Ovary (tissue), 3 donors: ENCODE results near the gene MARS2.

ENCODE experiments used
- CTCF ChIP-seq, 3 donors: fragments of 450-650 bp in 2 of 3; fragments of 200-600 bp in 1 of 3; IDR thresholded peaks; one replicate each; pipeline versions ENCODE4 v1.5.1 to v1.8.0; 2016 to 2022; ENCODE audit warnings: antibody characterized with exemption in 3 of 3, mild to moderate bottlenecking in 1 of 3
- EP300 ChIP-seq: sonication (generic); formaldehyde crosslinking; IDR thresholded peaks from one replicate; pipeline ENCODE4 v1.6.1; 2017; ENCODE audit warnings: antibody characterized with exemption
- POLR2A ChIP-seq: fragments of 450-650 bp; IDR thresholded peaks from one replicate; pipeline ENCODE4 v1.6.1; 2017; ENCODE audit warnings: antibody characterized with exemption, mild to moderate bottlenecking, moderate library complexity
- donor health status: DM: no; HTN: no; CAD: no.

GRCh38 chr2:197713271-197713670, 8.1 kb downstream of the MARS2 start:
- TF ChIP-seq CTCF (IDR thresholded peaks at IDR 0.05) (no peak), EP300 (no peak), POLR2A (no peak)
